Activated CD8-positive, alpha-beta memory T cell treated with anti-CD3 and anti-CD28 coated beads for 36 hours (primary cell): Measurements from ENCODE around the gene SH2D1B. TPM values are rescaled to one million over a fixed set of nuclear protein-coding genes. Genes with fewer than 3 reads are reported as not detected.

Experiments used
- CTCF ChIA-PET: fragments of 350-600 bp; sonication (Branson Sonifier 250); formaldehyde crosslinking; loops from one replicate; lab custom pipeline; 2021; ENCODE audit warnings: antibody characterized with exemption; lab: Charles Lee
- POLR2A ChIA-PET: fragments of 350-600 bp; sonication (Branson Sonifier 250); formaldehyde crosslinking; loops from one replicate; lab custom pipeline; 2021; ENCODE audit warnings: antibody characterized with exemption; lab: Charles Lee
- total RNA-seq, 2 experiments: library from RNA; stranded (reverse); gene quantifications; one replicate each; pipeline ENCODE4 v1.2.3, GENCODE V29; 2021

The SH2D1B gene
- total RNA-seq, 2 experiments from 2014 or later, result not detected

- POLR2A ChIA-PET, result no interaction called here
- CTCF ChIA-PET, result no interaction called here
These were observed 7.3 kb downstream of the SH2D1B start for GRCh38 chr1:162404550-162405160.

DNA sequence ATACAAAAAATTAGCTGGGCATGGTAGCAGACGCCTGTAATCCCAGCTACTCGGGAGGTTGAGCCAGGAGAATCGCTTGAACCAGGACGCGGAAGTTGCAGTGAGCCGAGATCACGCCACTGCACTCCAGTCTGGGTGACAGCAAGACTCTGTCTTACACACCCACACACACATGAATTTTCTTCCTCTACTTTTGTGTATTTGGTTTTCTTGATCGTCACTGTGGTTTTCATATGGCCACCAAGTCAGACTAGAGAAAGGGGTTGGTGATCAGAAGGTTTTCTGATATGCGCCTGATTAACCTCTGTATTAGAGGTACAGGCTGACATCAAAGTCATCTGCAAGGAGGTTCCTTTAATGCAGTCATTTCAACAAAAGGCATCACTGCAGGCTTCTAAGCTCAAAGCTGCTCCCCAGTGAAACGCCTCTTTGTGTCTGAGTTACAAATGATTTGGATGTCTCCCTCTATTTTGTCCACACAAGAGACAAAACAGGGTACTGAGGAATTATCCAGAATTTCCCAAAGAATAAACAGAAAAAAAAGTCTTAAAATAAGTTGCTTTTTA, 11.1 kb downstream of the SH2D1B start:
- POLR2A ChIA-PET, result no interaction called here
- CTCF ChIA-PET, result no interaction called here

GRCh38 chr1:162398999-162399580, 12.8 kb downstream of the SH2D1B start:
- POLR2A ChIA-PET, result no interaction called here
- CTCF ChIA-PET, result interaction anchor here (0.6 kb wide), 1 partner anchor 232 kb away, joined by 3 read pairs; no protein-coding TSS in a partner anchor

DNA sequence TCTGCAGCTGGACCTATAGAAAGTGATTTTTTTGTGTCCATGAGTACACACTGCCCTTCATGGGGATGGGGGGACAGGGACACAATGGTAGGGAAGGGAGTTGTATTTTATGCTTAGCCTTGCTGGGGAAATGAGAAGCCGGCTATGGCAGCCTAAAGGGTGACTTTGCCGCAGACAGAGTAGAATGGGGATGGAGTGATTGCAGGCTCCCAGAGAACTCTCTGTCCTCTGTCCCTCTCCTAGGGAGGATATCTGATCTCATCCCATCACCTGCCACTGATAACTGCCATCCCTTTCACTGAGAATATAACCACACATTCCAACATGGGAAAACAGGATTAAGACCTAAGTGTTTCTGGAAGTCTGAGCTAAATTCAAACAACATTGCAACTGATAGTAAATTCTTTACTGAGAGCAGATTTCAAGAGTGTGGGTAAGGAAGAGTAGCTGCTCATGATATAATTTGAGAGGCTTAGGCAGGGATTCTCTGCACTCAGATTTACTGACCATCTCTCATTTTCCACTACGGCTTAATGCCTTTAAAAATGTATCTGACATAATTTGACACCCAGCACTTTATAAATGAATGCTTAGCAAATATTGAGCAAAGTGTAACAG, 13.9 kb downstream of the SH2D1B start:
- ChIA-PET CTCF (no interaction called here), POLR2A (no interaction called here)

DNA sequence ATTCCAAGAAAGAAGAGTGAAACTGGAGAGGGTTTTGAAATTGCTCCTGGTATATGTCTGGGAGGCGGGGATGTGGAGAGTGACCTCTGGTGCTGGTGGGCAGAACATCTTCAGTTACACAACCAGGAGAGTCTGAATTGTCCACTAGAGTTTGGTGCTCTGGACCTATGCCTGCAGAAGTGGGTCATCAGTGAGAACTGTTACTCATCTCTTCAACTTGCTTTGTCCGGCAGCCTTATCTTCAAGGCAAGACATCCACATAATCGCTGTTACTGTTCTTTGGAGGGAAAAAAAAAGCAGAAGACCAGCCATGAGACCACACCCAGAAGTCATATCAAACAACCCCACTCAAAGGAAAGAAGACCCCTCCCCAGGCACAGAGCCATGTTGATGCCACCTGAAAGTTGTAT, 14.9 kb downstream of the SH2D1B start:
- ChIA-PET CTCF (no interaction called here), POLR2A (no interaction called here)

GRCh38 chr1:162396201-162396906, 15.6 kb downstream of the SH2D1B start:
- CTCF ChIA-PET, result no interaction called here
- POLR2A ChIA-PET, result no interaction called here

DNA sequence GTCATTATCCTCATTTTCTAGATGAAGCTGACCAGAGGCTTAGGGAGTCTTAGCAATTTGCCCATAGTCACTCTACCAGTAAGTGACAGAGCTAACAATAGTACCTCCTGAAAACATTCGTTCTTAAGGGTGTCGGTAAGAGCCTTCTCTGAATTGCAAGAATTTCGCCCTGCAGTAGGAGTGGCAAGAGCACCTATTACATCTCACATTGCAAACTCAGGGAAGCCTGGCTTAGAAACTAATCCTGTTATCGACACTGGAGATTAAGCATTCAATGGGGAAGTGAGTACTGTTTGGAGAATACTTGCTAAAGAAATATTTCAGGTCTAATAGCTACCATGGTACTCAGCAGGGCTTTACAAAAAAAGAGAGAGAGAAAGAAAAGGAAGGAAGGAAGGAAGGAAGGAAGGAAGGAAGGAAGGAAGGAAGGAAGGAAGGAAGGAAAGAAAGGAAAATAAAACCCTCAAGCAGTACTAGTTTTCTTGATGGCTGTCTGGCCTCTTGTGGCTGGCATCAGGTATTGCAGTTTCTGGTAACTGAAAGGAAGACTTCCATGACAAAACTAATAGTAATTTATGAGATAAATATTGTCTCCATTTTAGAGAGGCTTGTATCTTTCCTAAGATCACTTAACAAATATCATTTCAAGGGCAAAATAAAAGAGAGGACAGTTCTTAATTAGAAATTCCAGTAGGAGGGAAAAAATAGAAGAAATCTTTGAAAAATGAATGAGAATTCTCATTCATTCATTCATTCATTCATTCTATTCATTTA, 20.0 kb downstream of the SH2D1B start:
- CTCF ChIA-PET, result interaction anchor here (1.3 kb wide), 1 partner anchor 336 kb away, joined by 4 read pairs; no protein-coding TSS in a partner anchor
- POLR2A ChIA-PET, result no interaction called here

- ChIA-PET POLR2A (no interaction called here), CTCF (interaction anchor here (1.3 kb wide), 1 partner anchor 334 kb away, joined by 4 read pairs; no protein-coding TSS in a partner anchor)
These were observed 21.3 kb downstream of the SH2D1B start for GRCh38 chr1:162390396-162391185.

GRCh38 chr1:162389971-162390370, 22.0 kb downstream of the SH2D1B start:
- ChIA-PET CTCF (no interaction called here), POLR2A (no interaction called here)

DNA sequence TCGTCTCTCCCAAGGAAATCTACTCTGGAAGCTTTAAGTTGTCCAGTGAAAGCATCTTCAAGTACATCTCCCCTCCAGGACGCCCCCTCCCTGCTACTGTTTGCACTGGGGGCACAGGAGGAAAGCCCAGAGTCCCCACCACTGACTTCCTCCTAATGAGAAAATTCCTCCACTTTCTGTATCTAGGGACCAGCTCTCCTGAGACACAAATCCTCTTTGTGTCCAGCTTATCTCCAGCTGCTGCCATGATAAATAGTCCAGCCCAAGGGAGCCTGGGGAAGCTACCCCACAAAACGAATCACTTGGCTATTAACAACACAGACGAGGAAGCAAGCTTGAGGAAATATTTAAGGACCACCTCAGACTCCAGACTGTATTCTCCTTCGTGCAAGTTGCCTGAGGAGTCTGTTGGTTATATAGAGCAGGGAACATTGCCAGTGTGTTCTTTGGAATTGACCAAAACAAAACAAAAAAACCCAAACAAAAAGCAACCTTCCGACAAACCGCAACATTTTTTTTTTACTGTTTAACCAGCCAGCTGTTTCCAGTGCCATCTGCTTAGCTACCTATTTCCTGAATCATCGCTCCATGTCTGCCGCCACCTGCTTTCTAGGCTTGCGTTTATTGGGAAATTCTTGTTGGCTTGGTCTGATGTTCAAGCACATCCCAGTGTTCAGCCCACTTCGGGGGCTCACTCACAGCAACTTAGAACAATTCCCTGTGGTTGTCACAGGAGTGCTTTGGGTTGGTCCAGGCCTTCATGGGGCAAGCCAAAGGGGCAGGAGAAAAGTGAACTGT, 22.7 kb downstream of the SH2D1B start:
- POLR2A ChIA-PET, result no interaction called here
- CTCF ChIA-PET, result interaction anchor here (1.3 kb wide), 1 partner anchor 333 kb away, joined by 4 read pairs; no protein-coding TSS in a partner anchor

DNA sequence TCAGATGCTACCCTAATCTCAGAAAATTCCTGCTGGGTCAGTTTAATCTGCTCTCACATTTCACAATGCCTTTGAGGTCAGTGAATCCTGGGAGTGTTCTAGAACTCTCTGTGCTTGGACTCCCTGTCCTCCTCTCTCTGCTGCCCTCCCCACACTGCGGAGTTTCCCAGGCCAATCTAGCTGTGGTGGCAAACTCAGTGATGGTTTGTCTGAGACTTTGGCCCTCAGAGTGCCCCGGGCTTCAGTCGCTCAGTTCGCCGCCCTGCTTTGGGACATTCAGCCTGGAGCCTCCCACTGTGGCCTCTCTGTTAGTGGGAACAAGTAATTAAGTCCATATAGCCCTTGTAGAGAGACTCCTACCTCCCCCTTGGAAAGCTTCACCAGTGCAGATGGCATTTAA, 23.3 kb downstream of the SH2D1B start:
- ChIA-PET CTCF (interaction anchor here (1.3 kb wide), 1 partner anchor 332 kb away, joined by 4 read pairs; no protein-coding TSS in a partner anchor), POLR2A (no interaction called here)

- POLR2A ChIA-PET, result no interaction called here
- CTCF ChIA-PET, result interaction anchor here (1.3 kb wide), 1 partner anchor 332 kb away, joined by 4 read pairs; no protein-coding TSS in a partner anchor
These were observed 23.8 kb downstream of the SH2D1B start for GRCh38 chr1:162388083-162388594.

DNA sequence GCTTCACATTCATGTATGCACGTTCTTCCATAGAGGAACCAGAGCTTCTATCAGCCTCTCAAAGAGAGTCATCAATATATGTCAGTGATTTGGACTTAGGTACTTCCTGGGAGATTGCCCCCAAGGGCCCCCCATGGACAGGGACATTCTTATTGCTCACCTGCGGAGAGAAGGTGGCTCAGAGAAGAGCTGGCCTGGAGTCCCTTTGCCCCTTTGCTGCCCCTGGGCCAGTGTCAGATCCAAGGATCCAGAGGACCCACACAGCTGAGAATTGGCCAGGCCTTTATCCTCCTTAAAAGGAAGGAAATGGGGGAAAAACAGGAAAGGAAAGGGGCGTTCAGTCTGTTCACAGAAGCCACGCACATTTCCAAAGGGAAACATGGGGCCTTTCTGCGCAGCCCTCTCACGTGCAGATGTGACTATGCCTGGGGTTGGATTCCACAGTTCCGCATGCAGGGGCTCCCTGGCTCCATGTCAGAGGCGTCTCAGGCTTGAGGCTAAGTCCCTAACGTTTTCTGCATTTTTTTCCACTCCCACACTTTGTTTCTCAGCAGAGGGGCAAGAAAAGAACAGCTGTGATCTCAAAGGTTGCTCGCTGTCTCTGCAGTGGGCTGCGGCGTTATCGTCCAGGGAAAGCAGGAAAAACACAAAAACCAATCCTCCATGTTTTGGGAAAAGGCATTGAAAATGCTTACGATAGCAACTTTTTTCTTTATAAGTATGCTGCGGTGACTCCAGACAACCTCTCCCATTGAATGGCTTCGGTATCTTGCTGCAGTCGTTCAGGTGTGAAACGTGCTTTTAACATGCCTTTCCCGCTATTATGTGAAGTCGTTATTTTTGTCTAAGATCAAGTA, 24.5 kb downstream of the SH2D1B start:
- ChIA-PET CTCF (no interaction called here), POLR2A (no interaction called here)

GRCh38 chr1:162386292-162387225, 25.4 kb downstream of the SH2D1B start:
- POLR2A ChIA-PET, result no interaction called here

DNA sequence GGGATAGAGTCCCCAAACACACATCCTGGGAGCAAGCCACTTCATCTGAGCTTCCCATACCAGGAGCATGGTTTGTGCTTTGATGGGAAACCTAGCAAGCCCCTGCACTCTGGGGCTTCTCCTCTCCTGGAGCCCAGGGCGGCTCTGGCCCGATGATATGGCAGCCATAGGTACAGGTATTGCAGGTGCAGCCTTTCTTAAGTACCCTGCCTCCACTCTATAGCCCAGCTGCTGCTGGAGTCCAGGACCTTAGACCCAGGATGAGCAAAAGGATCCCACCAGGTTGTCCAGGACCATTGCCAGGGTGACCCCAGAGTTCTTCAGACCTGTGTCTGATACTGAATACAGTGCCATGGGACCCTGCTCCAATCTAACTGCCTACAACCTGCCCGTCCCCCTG, 26.2 kb downstream of the SH2D1B start:
- ChIA-PET CTCF (no interaction called here), POLR2A (no interaction called here)

More at GRCh38 chr1:162386292-162387225, 25.4 kb downstream of the SH2D1B start:
- CTCF ChIA-PET, result no interaction called here
